ENCODE data around the gene JDP2.

Gene JDP2

DNA sequence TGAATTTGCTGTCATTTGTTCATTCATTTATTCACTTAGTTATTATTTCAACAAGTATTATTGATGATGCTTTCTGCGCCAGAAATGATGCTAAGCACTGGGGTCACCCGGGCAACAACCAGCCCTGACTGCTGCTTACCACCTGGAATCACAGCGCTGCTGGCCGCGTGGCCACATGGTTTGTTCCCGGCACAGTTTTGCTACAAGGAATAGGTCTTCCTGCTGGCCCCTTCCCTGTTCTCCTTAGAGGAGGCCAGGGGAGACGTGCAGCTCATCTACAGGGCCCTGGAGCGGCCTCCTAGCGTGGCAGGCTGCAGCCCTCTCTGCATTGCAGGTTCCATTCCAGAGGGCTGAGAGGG lies 7.0 kb downstream of the JDP2 start:
- no peak overlapping the region for H3K4me3 ChIP-seq (ENCODE audit: low read length)
- no peak for DNase-seq (ENCODE audit: low read depth)
- TF ChIP-seq, protein P1, sequence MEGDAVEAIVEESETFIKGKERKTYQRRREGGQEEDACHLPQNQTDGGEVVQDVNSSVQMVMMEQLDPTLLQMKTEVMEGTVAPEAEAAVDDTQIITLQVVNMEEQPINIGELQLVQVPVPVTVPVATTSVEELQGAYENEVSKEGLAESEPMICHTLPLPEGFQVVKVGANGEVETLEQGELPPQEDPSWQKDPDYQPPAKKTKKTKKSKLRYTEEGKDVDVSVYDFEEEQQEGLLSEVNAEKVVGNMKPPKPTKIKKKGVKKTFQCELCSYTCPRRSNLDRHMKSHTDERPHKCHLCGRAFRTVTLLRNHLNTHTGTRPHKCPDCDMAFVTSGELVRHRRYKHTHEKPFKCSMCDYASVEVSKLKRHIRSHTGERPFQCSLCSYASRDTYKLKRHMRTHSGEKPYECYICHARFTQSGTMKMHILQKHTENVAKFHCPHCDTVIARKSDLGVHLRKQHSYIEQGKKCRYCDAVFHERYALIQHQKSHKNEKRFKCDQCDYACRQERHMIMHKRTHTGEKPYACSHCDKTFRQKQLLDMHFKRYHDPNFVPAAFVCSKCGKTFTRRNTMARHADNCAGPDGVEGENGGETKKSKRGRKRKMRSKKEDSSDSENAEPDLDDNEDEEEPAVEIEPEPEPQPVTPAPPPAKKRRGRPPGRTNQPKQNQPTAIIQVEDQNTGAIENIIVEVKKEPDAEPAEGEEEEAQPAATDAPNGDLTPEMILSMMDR (conservative IDR thresholded peaks at IDR 0.05; ENCODE audit: low read length), result no peak

- no peak for DNase-seq (ENCODE audit: low read depth)
- H3K4me3 ChIP-seq (ENCODE audit: low read length), result no peak overlapping the region
- TF ChIP-seq, protein P1 (conservative IDR thresholded peaks at IDR 0.05; ENCODE audit: low read length), result no peak
Measured at GRCh38 chr14:75435473-75435872, 7.7 kb downstream of the JDP2 start.

DNA sequence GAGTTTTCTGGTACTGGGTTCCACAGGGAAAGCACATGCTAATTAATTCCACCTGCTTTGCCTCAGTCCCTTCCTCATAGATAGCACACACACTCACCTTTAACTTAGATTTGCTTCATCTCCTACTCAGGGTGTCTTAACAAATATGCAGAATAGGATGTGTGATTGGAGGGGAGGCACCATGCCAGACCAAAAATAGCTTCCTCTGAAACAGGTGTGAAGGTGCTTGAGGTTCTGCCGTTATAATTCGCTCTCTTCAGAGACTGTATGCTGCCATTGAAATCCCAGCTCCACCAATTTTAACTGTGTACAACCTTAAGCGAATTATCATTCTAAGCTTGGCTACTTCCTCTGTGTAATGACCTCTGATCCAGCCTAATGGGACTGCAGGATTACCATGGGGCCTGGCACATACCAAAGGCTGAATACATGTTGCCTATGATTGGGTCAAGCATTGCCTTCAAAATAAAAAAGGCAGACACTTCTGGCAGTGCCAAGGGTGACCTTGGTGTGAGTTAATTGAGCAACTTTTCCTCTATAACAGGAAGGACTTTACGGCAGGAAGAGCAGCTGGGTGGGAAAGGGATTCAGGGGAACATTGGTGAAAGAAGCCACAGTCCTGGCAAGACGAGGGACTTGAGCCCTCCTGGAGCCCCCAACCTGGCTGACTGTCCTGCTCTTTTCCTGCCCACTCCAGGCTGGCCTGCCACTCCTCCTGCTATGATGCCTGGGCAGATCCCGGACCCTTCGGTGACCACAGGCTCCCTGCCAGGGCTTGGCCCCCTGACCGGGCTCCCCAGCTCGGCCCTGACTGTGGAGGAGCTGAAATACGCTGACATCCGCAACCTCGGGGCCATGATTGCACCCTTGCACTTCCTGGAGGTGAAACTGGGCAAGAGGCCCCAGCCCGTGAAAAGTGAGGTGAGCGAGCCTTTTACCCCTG lies 9.7 kb downstream of the JDP2 start:
- DNase-seq (ENCODE audit: low read depth), result no peak
- no peak overlapping the region for H3K4me3 ChIP-seq (ENCODE audit: low read length)
- TF ChIP-seq, protein P1 (conservative IDR thresholded peaks at IDR 0.05; ENCODE audit: low read length), result no peak

DNA sequence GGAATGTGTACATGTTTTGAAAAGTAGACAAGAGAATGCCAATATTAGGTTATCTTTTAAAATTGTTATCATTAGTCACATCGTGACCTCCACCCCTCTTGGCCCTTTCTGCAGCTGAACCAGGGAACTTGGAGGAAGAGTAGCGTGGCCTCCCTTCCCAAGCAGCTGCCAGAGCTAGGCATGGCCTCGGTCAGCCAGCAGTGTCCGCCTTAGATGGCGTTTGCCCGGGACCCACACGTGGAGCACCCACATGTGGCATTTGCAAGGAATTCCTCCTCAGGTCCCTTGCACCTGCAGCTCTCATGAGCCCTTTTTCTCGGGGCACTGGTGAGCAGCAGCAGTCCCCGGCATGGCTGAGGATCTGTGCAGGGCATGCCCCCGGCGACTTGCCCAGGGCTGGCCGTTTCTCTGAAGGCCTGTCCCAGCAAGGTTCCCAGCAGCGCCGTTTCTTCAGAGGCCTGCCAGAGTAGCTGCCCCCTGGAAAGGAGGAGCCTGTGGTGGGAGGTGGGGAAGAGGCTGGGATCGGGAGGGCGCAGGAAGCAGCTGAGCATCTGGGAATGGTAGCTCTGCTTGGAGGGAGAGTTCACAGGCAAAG lies 10.8 kb downstream of the JDP2 start:
- TF ChIP-seq, protein P1 (conservative IDR thresholded peaks at IDR 0.05; ENCODE audit: low read length), result no peak
- DNase-seq (ENCODE audit: low read depth), result no peak
- H3K4me3 ChIP-seq (ENCODE audit: low read length), result no peak overlapping the region

DNA sequence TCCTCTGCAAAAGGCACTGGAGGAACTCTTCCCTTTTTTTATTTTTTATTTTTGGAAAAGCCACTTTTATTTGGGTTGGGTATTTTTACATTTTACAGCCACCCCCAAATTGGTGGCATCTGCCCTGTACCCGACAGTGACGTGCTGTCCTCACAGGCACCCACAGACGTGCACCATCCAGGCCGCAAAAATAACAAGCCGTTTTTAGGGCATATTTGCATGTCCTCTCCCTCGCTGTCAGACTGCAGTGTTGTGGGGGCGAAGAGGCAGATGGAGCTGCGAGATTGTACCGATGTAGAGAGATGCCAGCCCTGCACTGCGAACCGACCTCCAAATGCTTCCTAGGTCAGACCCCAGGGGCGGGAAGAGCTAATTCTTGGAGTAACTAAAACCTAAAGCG lies 12.2 kb downstream of the JDP2 start:
- no peak overlapping the region for H3K4me3 ChIP-seq (ENCODE audit: low read length)
- TF ChIP-seq, protein P1 (conservative IDR thresholded peaks at IDR 0.05; ENCODE audit: low read length), result no peak

GRCh38 chr14:75440733-75441477 lies 13.1 kb downstream of the JDP2 start:
- peak; percentile 95 for DNase-seq (ENCODE audit: low read depth)
- TF ChIP-seq, protein P1 (conservative IDR thresholded peaks at IDR 0.05; ENCODE audit: low read length), result no peak
- H3K4me3 ChIP-seq (ENCODE audit: low read length), result peak overlapping the region; percentile 7; the same call in 1 of the 2 replicates

More for the DNA sequence above, 12.2 kb downstream of the JDP2 start:
- no peak for DNase-seq (ENCODE audit: low read depth)
